ENCODE results near the gene LZTS2.
A peak's percentile ranks its signal among the peaks of the same experiment; 100 is the strongest.
"Not testable (repeated sequence)": the region's sequence is repeated elsewhere in the genome, so short reads cannot be mapped to it uniquely, and the experiment has no call there.

LZTS2 gene

GRCh38 chr10:101034404-101034803, 34.8 kb downstream of the LZTS2 start:
- DNase-seq: not testable (repeated sequence)

GRCh38 chr10:101035314-101035713, 35.7 kb downstream of the LZTS2 start:
- no peak for DNase-seq

- no peak for DNase-seq
Measured at GRCh38 chr10:101035916-101036702, 36.5 kb downstream of the LZTS2 start.

GRCh38 chr10:101036726-101037125, 37.1 kb downstream of the LZTS2 start:
- no peak for DNase-seq

- no peak for DNase-seq
Measured at GRCh38 chr10:101038484-101038883, 38.9 kb downstream of the LZTS2 start.

GRCh38 chr10:101040061-101040460, 40.5 kb downstream of the LZTS2 start:
- no peak for DNase-seq

- DNase-seq: no peak
Measured at GRCh38 chr10:101040851-101041250, 41.2 kb downstream of the LZTS2 start.

- DNase-seq: peak; percentile 57
Measured at GRCh38 chr10:101041252-101041761, 41.7 kb downstream of the LZTS2 start.

GRCh38 chr10:101042118-101042517, 42.5 kb downstream of the LZTS2 start:
- DNase-seq: no peak

GRCh38 chr10:101042667-101043362, 43.2 kb downstream of the LZTS2 start:
- DNase-seq: peak; percentile 72

- no peak for DNase-seq
Measured at GRCh38 chr10:101043363-101043707, 43.7 kb downstream of the LZTS2 start.

GRCh38 chr10:101044117-101044516, 44.5 kb downstream of the LZTS2 start:
- DNase-seq: no peak

- DNase-seq: no peak
Measured at GRCh38 chr10:101046332-101047238, 47.0 kb downstream of the LZTS2 start.

GRCh38 chr10:101047268-101047667, 47.7 kb downstream of the LZTS2 start:
- DNase-seq: no peak

GRCh38 chr10:101047961-101048892, 48.6 kb downstream of the LZTS2 start:
- no peak for DNase-seq

GRCh38 chr10:101050208-101051069, 50.8 kb downstream of the LZTS2 start:
- peak; percentile 68 for DNase-seq

- DNase-seq: no peak
Measured at GRCh38 chr10:101052285-101052684, 52.7 kb downstream of the LZTS2 start.

- DNase-seq: no peak
Measured at GRCh38 chr10:101053516-101053915, 53.9 kb downstream of the LZTS2 start.

- no peak for DNase-seq
Measured at GRCh38 chr10:101054351-101054750, 54.7 kb downstream of the LZTS2 start.

GRCh38 chr10:101054876-101055275, 55.3 kb downstream of the LZTS2 start:
- no peak for DNase-seq

- no peak for DNase-seq
Measured at GRCh38 chr10:101055411-101055810, 55.8 kb downstream of the LZTS2 start.
